Neural cell (in vitro differentiated cells): ENCODE results near the gene RILP. TPM values are rescaled to one million over a fixed set of nuclear protein-coding genes. Genes with fewer than 3 reads are reported as not detected.

ENCODE experiments used
- H2AFZ ChIP-seq: fragments of 200-600, 300-800 bp; sonication (generic), shearing (Covaris generic); 2 replicates; pipeline ENCODE4 v1.6.0; 2014; ENCODE audit warnings: low read depth, mild to moderate bottlenecking, antibody characterized with exemption, low read length, moderate library complexity
- H3F3A ChIP-seq: fragments of 200-600 bp; shearing (Covaris generic); 2 replicates; pipeline ENCODE4 v1.6.1; 2016; ENCODE audit warnings: mild to moderate bottlenecking, moderate library complexity, mixed read lengths, antibody characterized with exemption, low read length; ENCODE audit not compliant: insufficient read depth, poor library complexity, severe bottlenecking
- H3K27ac ChIP-seq: fragments of 200-600, 300-800 bp; sonication (generic), shearing (Covaris generic); 2 replicates; pipeline ENCODE4 v1.5.1; 2014; ENCODE audit warnings: mild to moderate bottlenecking, low read length, moderate library complexity
- H3K27me3 ChIP-seq: fragments of 300-800, 200-600 bp; sonication (generic), shearing (Covaris generic); 2 replicates; pipeline ENCODE4 v1.6.0; 2014; ENCODE audit warnings: mild to moderate bottlenecking, low read depth, low read length, moderate library complexity; ENCODE audit not compliant: insufficient read depth
- H3K36me3 ChIP-seq: fragments of 300-800, 200-600 bp; sonication (generic), shearing (Covaris generic); 2 replicates; pipeline ENCODE4 v1.5.1; 2014; ENCODE audit warnings: mild to moderate bottlenecking, antibody characterized with exemption, low read length, moderate library complexity; ENCODE audit not compliant: insufficient read depth
- H3K4me2 ChIP-seq: fragments of 300-800, 200-600 bp; sonication (generic), shearing (Covaris generic); 2 replicates; pipeline ENCODE4 v1.6.0; 2014; ENCODE audit warnings: mild to moderate bottlenecking, low read length
- H3K4me3 ChIP-seq: fragments of 300-800, 200-600 bp; sonication (generic), shearing (Covaris generic); 2 replicates; pipeline ENCODE4 v1.5.1; 2014; ENCODE audit warnings: mild to moderate bottlenecking, low read length, moderate library complexity
- H3K79me2 ChIP-seq: fragments of 200-600 bp; shearing (Covaris generic); replicated peaks from 2 replicates; pipeline ENCODE4 v1.6.0; 2014; ENCODE audit warnings: mild to moderate bottlenecking, low read length, moderate library complexity; ENCODE audit not compliant: insufficient read depth
- H3K9ac ChIP-seq: fragments of 300-800, 200-600 bp; sonication (generic), shearing (Covaris generic); 2 replicates; pipeline ENCODE4 v1.6.1; 2016; ENCODE audit warnings: mild to moderate bottlenecking, low read length, mixed read lengths
- H3K9me2 ChIP-seq: fragments of 200-600 bp; shearing (Covaris generic); 2 replicates; pipeline ENCODE4 v1.6.1; 2016; ENCODE audit warnings: mild to moderate bottlenecking, low read length, mixed read lengths; ENCODE audit not compliant: insufficient read depth
- H3K9me3 ChIP-seq: fragments of 200-600, 300-800 bp; sonication (generic), shearing (Covaris generic); 2 replicates; pipeline ENCODE4 v1.6.1; 2016; ENCODE audit warnings: mild to moderate bottlenecking, mixed run types, low read length, moderate library complexity, mixed read lengths
- H4K20me1 ChIP-seq: fragments of 200-600 bp; shearing (Covaris generic); 2 replicates; pipeline ENCODE4 v1.6.1; 2016; ENCODE audit warnings: mild to moderate bottlenecking, mixed run types; ENCODE audit not compliant: insufficient read depth
- EP300 ChIP-seq: fragments of 450-650 bp; conservative IDR thresholded peaks from 2 replicates; pipeline ENCODE4 v1.6.1; 2014; ENCODE audit warnings: antibody characterized with exemption, mild to moderate bottlenecking, moderate library complexity; ENCODE audit not compliant: poor library complexity, severe bottlenecking
- EZH2 ChIP-seq: fragments of 200-600, 300-800 bp; shearing (Covaris generic), sonication (generic); IDR thresholded peaks from 2 replicates; pipeline ENCODE4 v1.6.1; 2014; ENCODE audit warnings: antibody characterized with exemption, low read length, borderline replicate concordance, mild to moderate bottlenecking; ENCODE audit not compliant: insufficient read depth, poor library complexity, severe bottlenecking
- MXI1 ChIP-seq: fragments of 450-650 bp; conservative IDR thresholded peaks from 2 replicates; pipeline ENCODE4 v1.6.1; 2014; ENCODE audit warnings: antibody characterized with exemption, mild to moderate bottlenecking; ENCODE audit not compliant: poor library complexity, severe bottlenecking
- POLR2AphosphoS5 ChIP-seq: IDR thresholded peaks from 2 replicates; pipeline ENCODE4 v1.6.1; 2012
- RAD21 ChIP-seq: fragments of 450-650 bp; conservative IDR thresholded peaks from 2 replicates; pipeline ENCODE4 v1.6.1; 2014; ENCODE audit warnings: antibody characterized with exemption, mild to moderate bottlenecking, moderate library complexity
- SMC3 ChIP-seq: fragments of 450-650 bp; conservative IDR thresholded peaks from 2 replicates; pipeline ENCODE4 v1.6.1; 2014; ENCODE audit warnings: antibody characterized with exemption, mild to moderate bottlenecking, moderate library complexity; ENCODE audit not compliant: poor library complexity
- TAF1 ChIP-seq: IDR thresholded peaks from 2 replicates; pipeline ENCODE4 v1.6.1; 2012; ENCODE audit warnings: low read depth
- polyA plus RNA-seq: library from polyadenylated mRNA; depleted of rRNA; stranded (reverse); fragments of >200 nt; gene quantifications from 2 replicates; pipeline ENCODE4 v1.2.3, GENCODE V29; 2014
- TF ChIP-seq, protein P1 (sequence below): IDR thresholded peaks from 2 replicates; pipeline ENCODE4 v1.6.1; 2012; ENCODE audit warnings: borderline replicate concordance
- TF ChIP-seq, protein P2 (sequence below): fragments of 450-650 bp; IDR thresholded peaks from 2 replicates; pipeline ENCODE4 v1.5.1; 2014; ENCODE audit warnings: antibody characterized with exemption, mild to moderate bottlenecking, moderate library complexity; ENCODE audit not compliant: poor library complexity, severe bottlenecking

RILP gene
- polyA plus RNA-seq, 1 donor from 2014 or later = 7.5 TPM

DNA sequence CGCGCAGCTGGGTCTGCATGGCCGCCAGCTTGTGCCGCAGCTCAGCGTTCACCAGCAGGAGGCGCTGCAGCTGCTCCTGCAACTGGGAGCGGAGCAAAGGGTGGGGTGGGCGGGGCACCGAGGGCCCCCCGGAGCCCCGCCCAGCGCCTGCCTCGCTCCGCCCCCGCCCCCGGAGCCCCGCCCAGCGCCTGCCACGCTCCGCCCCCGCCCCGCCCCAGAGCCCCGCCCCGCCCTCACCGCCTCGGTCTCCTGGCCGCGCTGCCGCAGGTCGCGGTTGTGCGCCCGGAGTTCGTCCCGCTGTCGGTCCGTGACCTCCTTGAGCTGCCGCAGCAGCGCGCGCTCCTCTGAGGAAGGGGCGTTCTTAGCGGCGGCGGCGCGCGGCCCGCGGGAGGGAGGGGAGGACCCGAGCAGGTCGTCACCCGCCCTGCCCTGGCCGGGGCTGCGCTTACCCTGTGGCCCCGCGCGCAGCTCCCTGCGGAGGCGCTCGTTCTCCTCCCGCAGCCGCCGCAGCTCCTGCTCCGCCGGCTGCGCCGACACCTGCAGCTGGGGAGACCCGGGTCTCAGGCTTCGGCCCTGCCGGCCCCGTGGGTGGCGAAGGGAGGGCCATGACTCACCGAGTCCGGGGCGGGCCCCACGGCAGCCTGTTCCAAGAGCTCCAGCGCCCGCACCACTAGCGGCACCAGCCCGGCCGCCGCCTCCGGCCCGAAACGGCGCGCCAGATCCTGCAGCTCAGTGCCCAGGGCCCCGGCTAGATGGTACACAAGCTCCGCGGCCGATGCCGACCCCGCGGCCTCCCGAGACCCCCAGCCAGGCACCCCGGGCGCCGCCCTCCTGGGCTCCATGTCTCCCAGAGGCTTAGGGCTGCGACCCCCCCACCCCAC is 463 bp downstream of the RILP start:
- no peaks in the 10 kb centered on the region for H3K9me3 ChIP-seq
- peak overlapping the region; percentile 42 for H3K27ac ChIP-seq
- no peaks in the 10 kb centered on the region for H4K20me1 ChIP-seq
- H3K4me2 ChIP-seq = peak overlapping the region; percentile 6
- peak overlapping the region; percentile 55 for H3K9ac ChIP-seq
- peaks cover 3% of the 10 kb centered on the region for H3K27me3 ChIP-seq
- H3F3A ChIP-seq = no peaks in the 10 kb centered on the region
- H3K9me2 ChIP-seq = no peaks in the 10 kb centered on the region
- peaks cover 7% of the 10 kb centered on the region for H3K36me3 ChIP-seq
- TF ChIP-seq POLR2AphosphoS5 (no peak), SMC3 (no peak), MXI1 (peak; percentile 12)
- H2AFZ ChIP-seq = no peak overlapping the region
- H3K79me2 ChIP-seq = no peaks in the 10 kb centered on the region
- H3K4me3 ChIP-seq = peak overlapping the region; percentile 63

DNA sequence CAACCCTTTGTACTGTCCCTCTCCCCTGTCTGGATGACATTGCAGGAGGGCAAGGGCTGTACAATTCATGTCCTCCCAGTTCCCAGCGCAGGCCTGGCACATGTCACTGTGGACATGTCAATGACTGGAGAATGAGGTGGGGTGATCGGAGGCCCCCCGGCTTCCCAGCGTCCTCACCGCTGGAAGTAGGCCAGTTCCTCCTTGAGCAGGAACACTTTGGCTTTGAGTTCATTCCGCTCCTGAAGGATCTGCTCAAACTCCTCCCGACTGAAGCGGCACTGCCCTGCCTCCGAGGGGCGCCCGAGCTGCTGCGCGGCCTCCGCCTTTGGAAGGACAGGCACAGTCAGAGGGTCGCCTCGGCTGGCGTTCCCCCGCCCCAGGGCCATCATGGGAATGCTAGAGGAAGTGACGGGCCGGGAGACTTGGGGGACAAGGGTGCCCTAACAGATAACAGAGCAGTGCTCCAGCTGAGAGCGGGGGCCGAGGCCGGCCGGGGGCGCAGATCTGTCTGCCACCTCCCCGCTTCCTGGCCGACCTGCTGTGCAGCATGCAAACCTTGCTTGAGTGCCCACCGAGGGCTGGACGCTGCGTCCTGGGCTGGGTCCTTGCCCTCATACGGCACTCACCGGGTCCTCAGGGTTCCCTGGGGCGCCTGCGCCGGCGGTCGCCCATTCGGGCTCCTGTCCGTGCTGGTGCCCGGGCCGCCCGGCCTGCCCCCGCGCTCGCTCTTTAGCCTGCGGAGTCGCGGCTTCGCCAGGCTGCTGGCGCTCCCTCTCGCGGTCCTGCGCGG is 1.3 kb downstream of the RILP start:
- H3K79me2 ChIP-seq = no peaks in the 10 kb centered on the region
- peaks cover 6% of the 10 kb centered on the region for H3K36me3 ChIP-seq
- H3K4me3 ChIP-seq = peak overlapping the region; percentile 59
- peaks cover 7% of the 10 kb centered on the region for H3K27me3 ChIP-seq
- no peak overlapping the region for H3K4me2 ChIP-seq
- no peaks in the 10 kb centered on the region for H3K9me3 ChIP-seq
- TF ChIP-seq SMC3 = peak; percentile 75
- no peak for TF ChIP-seq MXI1
- no peak for TF ChIP-seq POLR2AphosphoS5
- no peak for TF ChIP-seq TAF1
- no peak for TF ChIP-seq EP300
- TF ChIP-seq RAD21 = peak; percentile 56
- TF ChIP-seq, protein P1, sequence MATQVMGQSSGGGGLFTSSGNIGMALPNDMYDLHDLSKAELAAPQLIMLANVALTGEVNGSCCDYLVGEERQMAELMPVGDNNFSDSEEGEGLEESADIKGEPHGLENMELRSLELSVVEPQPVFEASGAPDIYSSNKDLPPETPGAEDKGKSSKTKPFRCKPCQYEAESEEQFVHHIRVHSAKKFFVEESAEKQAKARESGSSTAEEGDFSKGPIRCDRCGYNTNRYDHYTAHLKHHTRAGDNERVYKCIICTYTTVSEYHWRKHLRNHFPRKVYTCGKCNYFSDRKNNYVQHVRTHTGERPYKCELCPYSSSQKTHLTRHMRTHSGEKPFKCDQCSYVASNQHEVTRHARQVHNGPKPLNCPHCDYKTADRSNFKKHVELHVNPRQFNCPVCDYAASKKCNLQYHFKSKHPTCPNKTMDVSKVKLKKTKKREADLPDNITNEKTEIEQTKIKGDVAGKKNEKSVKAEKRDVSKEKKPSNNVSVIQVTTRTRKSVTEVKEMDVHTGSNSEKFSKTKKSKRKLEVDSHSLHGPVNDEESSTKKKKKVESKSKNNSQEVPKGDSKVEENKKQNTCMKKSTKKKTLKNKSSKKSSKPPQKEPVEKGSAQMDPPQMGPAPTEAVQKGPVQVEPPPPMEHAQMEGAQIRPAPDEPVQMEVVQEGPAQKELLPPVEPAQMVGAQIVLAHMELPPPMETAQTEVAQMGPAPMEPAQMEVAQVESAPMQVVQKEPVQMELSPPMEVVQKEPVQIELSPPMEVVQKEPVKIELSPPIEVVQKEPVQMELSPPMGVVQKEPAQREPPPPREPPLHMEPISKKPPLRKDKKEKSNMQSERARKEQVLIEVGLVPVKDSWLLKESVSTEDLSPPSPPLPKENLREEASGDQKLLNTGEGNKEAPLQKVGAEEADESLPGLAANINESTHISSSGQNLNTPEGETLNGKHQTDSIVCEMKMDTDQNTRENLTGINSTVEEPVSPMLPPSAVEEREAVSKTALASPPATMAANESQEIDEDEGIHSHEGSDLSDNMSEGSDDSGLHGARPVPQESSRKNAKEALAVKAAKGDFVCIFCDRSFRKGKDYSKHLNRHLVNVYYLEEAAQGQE = no peak
- TF ChIP-seq, protein P2, sequence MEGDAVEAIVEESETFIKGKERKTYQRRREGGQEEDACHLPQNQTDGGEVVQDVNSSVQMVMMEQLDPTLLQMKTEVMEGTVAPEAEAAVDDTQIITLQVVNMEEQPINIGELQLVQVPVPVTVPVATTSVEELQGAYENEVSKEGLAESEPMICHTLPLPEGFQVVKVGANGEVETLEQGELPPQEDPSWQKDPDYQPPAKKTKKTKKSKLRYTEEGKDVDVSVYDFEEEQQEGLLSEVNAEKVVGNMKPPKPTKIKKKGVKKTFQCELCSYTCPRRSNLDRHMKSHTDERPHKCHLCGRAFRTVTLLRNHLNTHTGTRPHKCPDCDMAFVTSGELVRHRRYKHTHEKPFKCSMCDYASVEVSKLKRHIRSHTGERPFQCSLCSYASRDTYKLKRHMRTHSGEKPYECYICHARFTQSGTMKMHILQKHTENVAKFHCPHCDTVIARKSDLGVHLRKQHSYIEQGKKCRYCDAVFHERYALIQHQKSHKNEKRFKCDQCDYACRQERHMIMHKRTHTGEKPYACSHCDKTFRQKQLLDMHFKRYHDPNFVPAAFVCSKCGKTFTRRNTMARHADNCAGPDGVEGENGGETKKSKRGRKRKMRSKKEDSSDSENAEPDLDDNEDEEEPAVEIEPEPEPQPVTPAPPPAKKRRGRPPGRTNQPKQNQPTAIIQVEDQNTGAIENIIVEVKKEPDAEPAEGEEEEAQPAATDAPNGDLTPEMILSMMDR = peak; percentile 87
- no peak for TF ChIP-seq EZH2
- no peaks in the 10 kb centered on the region for H3F3A ChIP-seq
- no peaks in the 10 kb centered on the region for H4K20me1 ChIP-seq
- H3K9ac ChIP-seq = peak overlapping the region; percentile 41
- peak overlapping the region; percentile 28 for H3K27ac ChIP-seq
- H2AFZ ChIP-seq = no peak overlapping the region
- H3K9me2 ChIP-seq = no peaks in the 10 kb centered on the region
